Suprapubic skin (tissue), 4 donors: ENCODE data around the gene DDX31. TPM values are rescaled to one million over a fixed set of nuclear protein-coding genes. Genes with fewer than 3 reads are reported as not detected.

Experiments used
- DNase-seq, 2 donors: peaks; one replicate each; pipeline ENCODE4 v3.0.0-alpha.2; 2019; ENCODE audit warnings: low spot score in 2 of 2
- H3K27ac ChIP-seq: fragments of 200-600 bp; sonication (generic); one replicate; pipeline ENCODE4 v1.5.1; 2019
- H3K27me3 ChIP-seq: fragments of 200-600 bp; sonication (generic); one replicate; pipeline ENCODE4 v1.5.1; 2019
- H3K36me3 ChIP-seq: fragments of 200-600 bp; sonication (generic); one replicate; pipeline ENCODE4 v1.5.1; 2019
- H3K4me1 ChIP-seq: fragments of 200-600 bp; sonication (generic); one replicate; pipeline ENCODE4 v1.5.1; 2019
- H3K4me3 ChIP-seq: fragments of 200-600 bp; sonication (generic); one replicate; pipeline ENCODE4 v1.5.1; 2019; ENCODE audit warnings: mild to moderate bottlenecking
- H3K9me3 ChIP-seq: fragments of 200-600 bp; sonication (generic); one replicate; pipeline ENCODE4 v1.5.1; 2019
- CTCF ChIP-seq, 2 donors: fragments of 200-600 bp in 1 of 2; fragments of 450-650 bp in 1 of 2; sonication (generic) in 1 of 2; IDR thresholded peaks; one replicate each; pipeline ENCODE4 v1.5.1; 2016 to 2019; ENCODE audit warnings: antibody characterized with exemption in 2 of 2, mild to moderate bottlenecking in 1 of 2, moderate library complexity in 1 of 2
- EP300 ChIP-seq: sonication (generic); formaldehyde crosslinking; IDR thresholded peaks from one replicate; pipeline ENCODE4 v1.6.1; 2017; ENCODE audit warnings: antibody characterized with exemption
- POLR2A ChIP-seq, 2 donors: fragments of 450-650 bp; IDR thresholded peaks; one replicate each; pipeline ENCODE4 v1.6.1; 2017; ENCODE audit warnings: antibody characterized with exemption in 2 of 2, mild to moderate bottlenecking in 2 of 2, moderate library complexity in 2 of 2
- POLR2AphosphoS5 ChIP-seq, 3 donors: sonication (generic); formaldehyde crosslinking; IDR thresholded peaks; one replicate each; pipeline ENCODE4 v1.6.1; 2017; ENCODE audit warnings: antibody characterized with exemption in 3 of 3
- WGBS: methylation state at CpG from one replicate; pipeline ENCODE4 v1.1.5; 2018; 5-methylcytosine and 5-hydroxymethylcytosine counted together
- total RNA-seq, 4 donors: library from RNA; depleted of rRNA; stranded (reverse); fragments of >200 nt; gene quantifications; one replicate each; pipeline ENCODE4 v1.1.0, GENCODE V29; 2016

DDX31 gene
- total RNA-seq, 4 donors from 2014 or later, result 18.6 to 35.8 (median 20.5) TPM

- Histone ChIP-seq H3K9me3 (no peaks in the 10 kb centered on the region), H3K36me3 (peaks cover 70% of the 10 kb centered on the region), H3K4me3 (no peak overlapping the region), H3K27ac (no peak overlapping the region), H3K27me3 (no peaks in the 10 kb centered on the region), H3K4me1 (no peaks in the 10 kb centered on the region)
- TF ChIP-seq POLR2AphosphoS5 (IDR thresholded peaks at IDR 0.05) (no peak), CTCF (IDR thresholded peaks at IDR 0.05) (no peak), EP300 (no peak), POLR2A (IDR thresholded peaks at IDR 0.05) (no peak)
- 65% methylated on average over 6 of the region's 6 CpGs for WGBS
- no peak for DNase-seq
Measured at GRCh38 chr9:132651259-132651658, 18.5 kb downstream of the DDX31 start.

GRCh38 chr9:132648685-132649084, 21.1 kb downstream of the DDX31 start:
- 65% methylated on average over 3 of the region's 3 CpGs for WGBS
- Histone ChIP-seq H3K4me1 (no peaks in the 10 kb centered on the region), H3K27me3 (no peaks in the 10 kb centered on the region), H3K27ac (no peak overlapping the region), H3K36me3 (peaks cover 77% of the 10 kb centered on the region), H3K9me3 (no peaks in the 10 kb centered on the region), H3K4me3 (no peak overlapping the region)
- no peak for TF ChIP-seq POLR2AphosphoS5 (IDR thresholded peaks at IDR 0.05)
- no peak for TF ChIP-seq CTCF (IDR thresholded peaks at IDR 0.05)
- no peak for TF ChIP-seq POLR2A (IDR thresholded peaks at IDR 0.05)
- TF ChIP-seq EP300, result no peak
- DNase-seq, result no peak

- TF ChIP-seq CTCF (IDR thresholded peaks at IDR 0.05), result no peak
- TF ChIP-seq POLR2A (IDR thresholded peaks at IDR 0.05), result no peak
- no peak for TF ChIP-seq EP300
- TF ChIP-seq POLR2AphosphoS5 (IDR thresholded peaks at IDR 0.05), result no peak
- peaks cover 80% of the 10 kb centered on the region for H3K36me3 ChIP-seq
Measured at GRCh38 chr9:132648283-132648682, 21.5 kb downstream of the DDX31 start.

GRCh38 chr9:132647806-132648205, 22.0 kb downstream of the DDX31 start:
- 80% methylated on average over 2 of the region's 2 CpGs for WGBS
- H3K27me3 ChIP-seq, result no peaks in the 10 kb centered on the region
- no peak overlapping the region for H3K4me3 ChIP-seq
- DNase-seq, result no peak
- no peaks in the 10 kb centered on the region for H3K4me1 ChIP-seq
- TF ChIP-seq CTCF (IDR thresholded peaks at IDR 0.05), result no peak
- TF ChIP-seq POLR2A (IDR thresholded peaks at IDR 0.05), result no peak
- no peak for TF ChIP-seq EP300
- TF ChIP-seq POLR2AphosphoS5 (IDR thresholded peaks at IDR 0.05), result no peak
- H3K27ac ChIP-seq, result no peak overlapping the region
- H3K36me3 ChIP-seq, result peaks cover 83% of the 10 kb centered on the region
- H3K9me3 ChIP-seq, result no peaks in the 10 kb centered on the region

More at GRCh38 chr9:132648283-132648682, 21.5 kb downstream of the DDX31 start:
- no peak overlapping the region for H3K27ac ChIP-seq
- no peak for DNase-seq
- H3K27me3 ChIP-seq, result no peaks in the 10 kb centered on the region
- WGBS, result 92% methylated on average over 7 of the region's 7 CpGs
- no peak overlapping the region for H3K4me3 ChIP-seq
- H3K4me1 ChIP-seq, result no peaks in the 10 kb centered on the region
- no peaks in the 10 kb centered on the region for H3K9me3 ChIP-seq

- no peaks in the 10 kb centered on the region for H3K4me1 ChIP-seq
- no peak for DNase-seq
- no peak overlapping the region for H3K4me3 ChIP-seq
- H3K36me3 ChIP-seq, result peaks cover 80% of the 10 kb centered on the region
- no peak overlapping the region for H3K27ac ChIP-seq
- H3K9me3 ChIP-seq, result no peaks in the 10 kb centered on the region
- WGBS, result 68% methylated on average over 4 of the region's 4 CpGs
- no peaks in the 10 kb centered on the region for H3K27me3 ChIP-seq
- TF ChIP-seq POLR2A (IDR thresholded peaks at IDR 0.05) (no peak), POLR2AphosphoS5 (IDR thresholded peaks at IDR 0.05) (no peak), EP300 (no peak), CTCF (IDR thresholded peaks at IDR 0.05) (no peak)
Measured at GRCh38 chr9:132647355-132647754, 22.4 kb downstream of the DDX31 start.
